ENCODE results near the gene C1QTNF6.
"Not testable (repeated sequence)": the region's sequence is repeated elsewhere in the genome, so short reads cannot be mapped to it uniquely, and the experiment has no call there.

Gene C1QTNF6

DNA sequence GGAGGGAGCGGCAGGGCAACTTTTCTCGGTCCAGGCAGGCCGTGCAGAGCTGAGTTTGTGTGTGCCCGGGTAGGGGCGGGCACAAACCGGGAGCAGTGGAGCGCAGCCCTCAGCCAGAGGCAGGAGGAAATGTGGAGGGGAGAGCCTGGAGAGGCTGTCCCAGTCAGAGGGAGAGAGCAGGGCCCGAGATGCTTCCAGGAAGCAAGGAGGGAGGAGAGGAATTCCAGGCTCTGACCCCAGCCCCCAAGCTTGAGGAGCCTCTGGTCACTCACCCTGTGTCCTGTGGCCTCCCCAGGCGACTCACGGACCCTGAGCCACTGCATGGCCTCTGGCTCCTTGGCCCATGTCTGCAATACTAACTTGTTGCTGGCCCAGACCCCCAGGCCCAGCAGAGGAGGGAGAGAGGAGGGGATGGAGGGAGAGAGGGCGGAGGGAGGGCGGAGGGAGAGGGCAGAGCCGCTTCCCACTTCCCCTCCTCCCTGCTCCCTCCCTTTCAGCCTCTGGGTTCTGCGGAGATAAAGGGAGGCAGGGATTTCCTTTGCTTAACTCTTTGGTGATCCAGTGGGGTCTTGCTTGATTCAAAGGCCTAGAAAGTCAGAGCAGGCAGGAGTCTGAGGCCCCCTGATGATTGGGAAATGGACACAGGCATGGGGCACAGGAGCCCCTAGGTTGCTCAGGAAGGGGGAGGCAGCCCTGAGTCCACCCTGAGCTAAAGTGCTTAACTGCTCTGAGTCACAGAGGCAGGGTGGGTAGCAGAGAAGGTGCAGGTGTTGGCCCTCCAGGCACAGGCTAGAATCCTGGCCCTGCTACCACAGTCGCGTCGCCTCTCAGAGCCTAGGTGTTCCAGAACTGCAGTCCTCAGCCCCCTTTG lies at the start of gene C1QTNF6:
C1QTNF6 (minus strand) TSS at position 357 of the 871 bp plus-strand sequence; CDS start at position 323, 34 bp downstream.
- DNase-seq = no peak

GRCh38 chr22:37235897-37236607 lies 48.0 kb upstream of the C1QTNF6 start:
- DNase-seq = no peak

- no peak for DNase-seq
Observed at GRCh38 chr22:37234736-37235711, 47.0 kb upstream of the C1QTNF6 start.

DNA sequence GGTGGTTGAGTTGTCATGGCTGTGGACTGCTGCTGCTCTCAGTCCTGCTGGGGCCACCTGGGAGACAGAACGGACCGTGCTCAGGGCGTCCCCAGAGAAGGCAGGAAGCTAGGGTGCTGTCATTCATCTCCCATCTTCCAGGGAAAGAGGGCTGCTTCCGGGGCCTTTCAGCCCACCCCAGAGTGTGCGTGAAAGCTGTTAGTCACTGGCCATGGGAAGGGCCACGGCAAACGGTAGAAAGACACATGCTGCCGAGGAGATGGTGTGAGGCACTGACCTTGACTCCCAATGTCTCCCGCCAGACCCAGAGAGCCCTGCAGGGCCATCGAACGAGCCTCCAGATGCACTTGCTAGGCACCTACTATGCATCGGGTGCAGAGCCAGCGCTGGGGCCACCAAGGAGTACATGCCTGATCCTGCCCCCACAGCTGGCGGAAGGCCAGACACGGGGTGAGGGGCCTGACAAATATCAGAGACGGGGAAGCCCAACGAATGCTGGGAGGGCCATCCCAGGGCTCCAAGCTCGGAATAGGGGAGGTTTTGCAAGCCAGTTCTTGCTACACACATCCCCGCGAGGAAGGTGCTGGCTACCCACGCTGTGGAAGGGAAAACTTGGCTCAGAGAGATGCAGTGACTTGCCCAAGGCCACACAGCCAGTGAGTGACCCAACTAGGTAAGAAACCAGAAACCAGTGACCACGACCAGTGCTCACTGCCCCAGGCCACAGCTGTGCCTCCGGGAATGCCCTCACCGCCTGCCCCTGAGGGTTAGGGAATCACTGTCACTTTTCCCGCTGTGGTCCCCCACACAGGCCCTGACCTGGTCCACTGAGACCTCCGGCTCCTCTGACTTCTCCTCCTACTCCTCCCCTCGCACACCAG lies 45.9 kb upstream of the C1QTNF6 start:
- DNase-seq = no peak

DNA sequence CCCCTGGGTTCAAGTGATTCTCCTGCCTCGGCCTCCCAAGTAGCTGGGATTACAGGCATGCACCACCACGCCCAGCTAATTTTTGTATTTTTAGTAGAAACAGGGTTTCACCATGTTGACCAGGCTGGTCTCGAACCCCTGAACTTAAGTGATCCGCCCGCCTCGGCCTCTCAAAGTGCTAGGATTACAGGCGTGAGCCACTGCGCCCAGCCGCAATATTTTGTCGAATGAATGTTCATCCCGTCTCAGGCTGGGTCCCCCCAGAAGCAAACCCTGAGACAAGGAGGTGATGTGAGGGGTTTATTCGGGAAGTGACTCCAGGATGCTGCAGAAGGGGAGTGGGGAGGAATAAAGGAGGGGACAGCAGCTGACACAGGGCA lies 45.3 kb upstream of the C1QTNF6 start:
- DNase-seq = not testable (repeated sequence)

DNA sequence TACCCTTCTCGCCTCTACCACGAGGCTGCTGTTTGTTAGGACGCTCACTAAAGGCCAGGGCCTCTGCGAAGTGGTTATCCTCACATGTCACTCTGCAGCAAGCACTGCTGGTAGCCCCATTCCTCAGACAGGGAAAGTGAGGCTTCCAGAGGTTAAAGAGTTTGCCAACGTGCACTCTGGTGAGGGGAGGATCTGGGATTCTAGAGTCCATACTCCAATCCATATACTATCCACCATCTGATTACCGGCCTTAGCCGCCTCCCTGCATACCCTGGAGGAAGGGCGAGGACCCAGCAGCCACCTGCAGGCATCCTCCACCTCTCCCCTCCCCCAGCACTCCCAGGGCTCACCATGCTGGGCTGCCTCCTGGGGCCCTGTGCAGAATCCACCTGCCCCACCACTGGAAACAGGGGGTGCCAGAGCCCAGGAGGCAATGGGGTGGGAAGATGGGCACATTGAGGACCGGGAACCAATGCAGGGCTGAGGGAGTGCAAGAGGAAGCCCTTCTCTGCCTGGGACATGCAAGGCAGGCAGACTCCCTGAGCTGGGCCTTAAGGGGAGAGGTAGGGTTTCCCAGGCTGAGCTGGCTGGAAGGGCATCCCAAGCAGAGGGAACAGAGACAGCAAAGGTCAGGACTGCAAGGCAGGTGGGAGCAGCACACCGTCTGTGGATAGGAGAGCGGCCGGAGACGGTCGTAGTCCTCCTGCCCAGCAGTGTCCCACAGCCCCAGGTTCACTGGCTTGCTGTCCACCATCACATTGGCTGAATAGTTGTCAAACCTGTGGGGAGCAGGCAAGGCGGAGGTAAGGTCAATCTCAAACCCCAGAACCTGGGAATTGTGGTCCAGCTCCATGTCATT lies 44.3 kb upstream of the C1QTNF6 start:
- no peak for DNase-seq

GRCh38 chr22:37231406-37232139 lies 43.5 kb upstream of the C1QTNF6 start:
- no peak for DNase-seq

DNA sequence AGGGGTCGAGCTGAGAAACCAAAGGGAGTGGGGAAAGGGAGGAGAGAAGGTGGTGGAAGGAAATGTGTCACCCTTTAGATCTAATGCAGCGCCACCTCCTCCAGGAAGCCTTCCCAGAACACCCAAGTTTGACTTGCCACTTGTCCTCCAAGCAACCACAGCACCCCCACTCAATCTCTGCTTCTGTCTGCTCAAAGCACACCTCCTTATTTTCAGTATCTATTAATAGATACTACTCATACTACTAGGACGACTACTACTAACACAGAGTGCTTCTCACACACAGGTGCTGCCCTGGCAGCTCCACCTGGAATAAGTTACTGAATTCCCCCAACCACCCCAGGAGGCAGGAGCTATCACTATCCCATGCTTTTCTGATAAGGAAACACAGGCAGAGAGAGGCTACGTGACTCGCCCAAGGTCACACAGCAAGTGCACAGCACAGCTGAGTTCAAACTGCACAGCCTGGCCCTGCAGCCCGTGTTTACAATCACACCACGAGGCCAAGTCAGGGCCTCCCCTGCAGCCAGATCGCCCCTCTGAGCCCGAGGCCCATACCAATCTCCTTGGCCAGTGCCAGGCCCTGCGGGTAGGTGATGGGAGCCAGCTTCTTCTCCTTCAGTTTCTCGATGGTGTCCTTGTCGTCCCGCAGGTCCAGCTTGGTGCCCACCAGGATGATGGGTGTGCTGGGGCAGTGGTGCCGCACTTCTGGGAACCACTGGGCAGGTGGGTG lies 42.8 kb upstream of the C1QTNF6 start:
- DNase-seq = peak; percentile 26 to 47 (median 36)

- peak; percentile 78 to 88 (median 82) for DNase-seq
Observed at GRCh38 chr22:37229805-37230672, 42.0 kb upstream of the C1QTNF6 start.

GRCh38 chr22:37229012-37229804 lies 41.2 kb upstream of the C1QTNF6 start:
- DNase-seq = no peak

DNA sequence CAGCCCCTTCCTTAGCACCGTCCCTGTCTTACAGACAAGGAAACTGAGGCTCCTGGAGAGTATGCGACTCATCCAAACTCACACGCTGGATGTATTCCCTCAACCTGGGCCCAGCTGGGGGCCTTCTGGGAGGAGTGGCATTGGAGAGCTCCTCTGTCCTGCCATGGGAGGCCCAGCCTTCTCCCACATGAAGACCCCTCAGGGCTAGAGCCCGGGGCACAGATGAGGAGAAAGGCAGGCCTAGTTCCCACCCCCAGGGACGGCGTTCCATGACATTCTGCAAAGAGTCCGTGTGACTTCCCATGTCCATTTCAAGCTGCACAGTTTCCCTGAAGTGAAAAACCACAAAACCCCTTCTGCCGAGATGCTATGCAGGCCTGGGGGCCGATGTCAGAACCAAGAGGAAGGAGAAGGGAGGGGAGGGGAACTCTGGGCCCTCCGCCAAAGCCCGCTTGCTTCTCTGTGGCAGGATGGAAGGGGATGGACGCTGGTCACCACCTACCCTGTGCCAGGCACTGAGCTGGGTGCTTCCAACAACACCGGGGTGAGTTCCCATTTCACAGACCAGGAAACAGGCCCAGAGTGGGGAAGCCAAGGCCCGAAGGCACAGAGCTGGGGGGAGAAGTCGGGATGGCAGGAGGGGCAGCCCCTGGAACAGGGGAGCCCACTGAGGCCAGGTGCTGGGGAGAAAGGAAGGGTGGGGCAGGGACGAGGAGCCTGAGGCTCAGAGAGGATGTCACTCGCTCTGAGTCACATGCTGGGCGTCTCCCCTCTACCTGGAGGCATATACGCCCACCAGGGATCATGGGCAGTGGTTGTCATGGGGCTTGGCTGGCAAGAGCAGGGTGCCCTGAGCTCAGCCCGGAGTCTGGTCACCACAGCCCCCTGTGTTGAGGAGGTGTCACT lies 40.3 kb upstream of the C1QTNF6 start:
- DNase-seq = peak in 2 of 4 experiments; percentile 35 to 37

DNA sequence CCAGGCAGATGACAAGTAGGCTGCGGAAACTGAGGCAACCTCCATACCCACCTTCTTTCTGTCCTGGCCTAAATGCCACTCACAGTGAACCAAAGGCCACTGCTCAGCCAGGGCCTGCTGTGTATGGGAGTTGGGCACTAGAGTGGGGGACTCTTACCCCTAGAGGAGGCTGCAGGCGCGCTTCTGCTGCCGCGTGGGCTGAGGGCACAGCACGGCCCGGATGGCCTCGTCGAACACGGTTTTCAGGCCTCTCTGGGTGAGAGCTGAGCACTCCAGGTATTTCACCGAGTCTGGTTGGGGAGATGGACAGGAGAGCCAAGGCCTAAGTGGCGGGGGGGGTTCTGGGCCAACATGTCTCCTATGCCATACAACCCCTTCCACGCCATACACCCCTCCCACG lies 38.5 kb upstream of the C1QTNF6 start:
- DNase-seq = no peak

DNA sequence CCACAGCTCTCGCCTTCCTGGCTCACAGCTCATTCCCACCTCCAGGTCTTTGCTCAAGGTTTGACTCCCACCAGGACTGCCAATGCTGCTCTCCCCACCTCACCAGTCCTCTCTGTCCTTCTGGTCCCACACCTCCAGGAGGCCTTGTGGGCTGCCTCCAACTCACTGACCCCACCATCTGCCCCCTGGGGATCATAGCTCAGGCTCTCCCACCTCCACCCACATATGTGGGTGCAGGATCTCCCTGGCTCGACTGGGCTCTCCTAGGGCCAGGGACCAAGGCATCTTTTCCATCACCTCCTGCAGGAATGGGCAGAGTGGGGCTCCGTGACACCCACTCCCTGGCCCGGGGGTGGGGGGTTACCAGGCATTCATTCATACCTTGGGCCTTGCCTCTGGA lies 38.0 kb upstream of the C1QTNF6 start:
- no peak for DNase-seq

DNA sequence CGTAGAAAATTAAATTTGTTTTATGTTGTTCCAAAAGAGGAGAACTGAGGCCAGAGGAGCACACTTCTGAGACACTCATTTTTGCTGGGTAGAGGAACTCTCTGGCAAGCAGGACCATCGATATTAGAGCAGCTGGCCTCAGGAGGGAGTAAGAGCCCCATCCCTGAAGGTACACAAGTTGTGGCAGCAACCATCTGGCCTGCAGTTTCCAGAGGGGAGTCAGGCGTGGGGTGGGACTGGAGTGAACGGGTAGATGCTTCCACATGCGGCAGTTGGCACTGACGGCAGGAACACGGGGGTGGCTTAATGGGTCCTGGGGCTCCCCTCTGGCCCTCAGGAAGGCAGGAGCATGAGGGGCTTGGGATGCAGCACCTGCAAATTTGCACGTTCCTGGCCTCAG lies 37.4 kb upstream of the C1QTNF6 start:
- DNase-seq = no peak

DNA sequence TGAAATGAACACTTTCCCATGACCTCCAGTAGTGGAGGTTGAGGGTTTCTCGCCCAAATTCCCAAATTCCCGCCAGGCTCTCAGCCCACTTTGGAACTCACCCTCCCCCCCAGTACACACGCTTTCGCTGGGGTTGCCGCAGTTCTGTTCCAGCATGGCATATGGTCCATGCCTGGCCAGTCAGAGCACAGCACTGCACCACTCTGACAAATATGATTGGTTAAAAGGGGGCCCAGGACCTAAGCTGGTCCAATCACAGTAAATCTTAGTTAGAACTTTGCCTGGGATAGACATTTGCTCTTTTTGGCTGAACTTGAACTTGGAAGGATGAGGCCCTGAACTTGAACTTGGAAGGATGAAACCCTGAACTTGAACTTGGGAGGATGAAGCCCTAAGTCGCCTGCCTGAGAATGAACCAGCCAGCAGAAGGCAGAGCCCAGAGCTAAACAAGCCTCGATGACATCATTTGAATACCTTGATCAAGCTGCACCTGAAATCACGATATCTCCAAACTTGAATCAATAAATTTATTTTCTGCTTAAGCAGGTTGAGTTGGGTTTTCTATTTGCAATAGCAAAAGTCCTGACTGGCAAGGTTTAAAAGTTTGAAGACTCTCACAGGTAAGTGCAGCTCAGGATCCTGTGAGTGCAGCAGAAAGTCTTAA lies 36.8 kb upstream of the C1QTNF6 start:
- no peak for DNase-seq

Measured in activated CD4-positive, CD25-positive, alpha-beta regulatory T cell (primary cell).